Stimulated activated CD8-positive, alpha-beta memory T cell treated with anti-CD3 and anti-CD28 coated beads, Interleukin-2, amount 100 ng/mL, for 1 hour (primary cell): ENCODE data around the gene CD247.

Source experiments
- DNase-seq, 2 donors: peaks; one replicate each; pipeline ENCODE4 v3.0.0-alpha.2; 2020; ENCODE audit warnings: low read depth in 2 of 2

CD247 gene

GRCh38 chr1:167416506-167416905 lies 101.8 kb downstream of the CD247 start:
- no peak for DNase-seq

- DNase-seq: no peak
These were observed 105.0 kb downstream of the CD247 start for GRCh38 chr1:167413328-167413727.

GRCh38 chr1:167412920-167413319 lies 105.4 kb downstream of the CD247 start:
- DNase-seq: no peak

GRCh38 chr1:167412072-167412471 lies 106.3 kb downstream of the CD247 start:
- DNase-seq: no peak

- DNase-seq: no peak
These were observed 109.1 kb downstream of the CD247 start for GRCh38 chr1:167409183-167409582.

GRCh38 chr1:167408355-167408754 lies 110.0 kb downstream of the CD247 start:
- no peak for DNase-seq

GRCh38 chr1:167404908-167405307 lies 113.4 kb downstream of the CD247 start:
- no peak for DNase-seq

GRCh38 chr1:167404161-167404888 lies 114.0 kb downstream of the CD247 start:
- DNase-seq: no peak

- DNase-seq: peak; percentile 19 to 23
These were observed 117.0 kb downstream of the CD247 start for GRCh38 chr1:167401260-167401873.

GRCh38 chr1:167400359-167400953 lies 117.9 kb downstream of the CD247 start:
- DNase-seq: no peak

GRCh38 chr1:167392200-167392696 lies 126.1 kb downstream of the CD247 start:
- no peak for DNase-seq

GRCh38 chr1:167388976-167389375 lies 129.4 kb downstream of the CD247 start:
- DNase-seq: no peak

- DNase-seq: no peak
These were observed 130.9 kb downstream of the CD247 start for GRCh38 chr1:167387251-167387910.
